WI38 (cell line): ENCODE measurements around the gene IPO5.

ENCODE experiments used
- H3K4me3 ChIP-seq: 2 replicates; pipeline ENCODE4 v1.5.1; 2011; ENCODE audit warnings: low read depth, mild to moderate bottlenecking, control low read depth, low read length
- TF ChIP-seq, protein P1 (sequence below): IDR thresholded peaks from 2 replicates; pipeline ENCODE4 v1.5.1; 2012; ENCODE audit warnings: low read depth, mild to moderate bottlenecking, control low read depth, low read length

The IPO5 gene

DNA sequence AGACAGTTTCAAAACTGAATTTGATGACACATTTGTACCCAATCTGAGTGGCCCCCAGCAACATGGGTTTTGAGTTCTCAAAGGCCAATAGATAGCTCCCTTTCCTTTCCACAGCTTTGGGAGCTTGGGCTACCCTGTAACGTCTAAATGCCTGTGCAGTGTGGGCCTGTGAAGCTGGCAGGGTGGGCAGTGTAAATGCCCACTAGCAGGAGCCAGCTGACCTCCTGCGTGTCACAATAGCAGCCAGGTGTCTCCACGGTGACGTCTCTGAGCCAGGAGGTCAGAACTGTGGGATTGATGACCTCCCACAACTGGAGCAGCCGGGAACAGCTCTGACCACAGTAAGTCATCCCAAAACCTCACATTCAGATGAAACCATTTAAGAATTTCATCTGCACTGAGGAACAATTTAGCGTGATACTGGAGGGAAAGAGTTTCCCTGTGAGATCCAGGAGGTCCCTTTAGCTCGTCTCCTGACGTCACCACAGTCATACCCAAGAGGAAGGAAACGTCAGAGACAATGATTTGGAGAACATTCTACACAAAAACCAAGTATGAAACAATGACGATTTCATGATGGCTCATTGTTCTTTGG, at the start of gene IPO5:
IPO5 (plus strand) TSS at position 300 of the 595 bp plus-strand sequence. CDS start 23,022 bp downstream, outside the sequence.
- H3K4me3 ChIP-seq, result no peak within 1 kb of the TSS
- TF ChIP-seq, protein P1, sequence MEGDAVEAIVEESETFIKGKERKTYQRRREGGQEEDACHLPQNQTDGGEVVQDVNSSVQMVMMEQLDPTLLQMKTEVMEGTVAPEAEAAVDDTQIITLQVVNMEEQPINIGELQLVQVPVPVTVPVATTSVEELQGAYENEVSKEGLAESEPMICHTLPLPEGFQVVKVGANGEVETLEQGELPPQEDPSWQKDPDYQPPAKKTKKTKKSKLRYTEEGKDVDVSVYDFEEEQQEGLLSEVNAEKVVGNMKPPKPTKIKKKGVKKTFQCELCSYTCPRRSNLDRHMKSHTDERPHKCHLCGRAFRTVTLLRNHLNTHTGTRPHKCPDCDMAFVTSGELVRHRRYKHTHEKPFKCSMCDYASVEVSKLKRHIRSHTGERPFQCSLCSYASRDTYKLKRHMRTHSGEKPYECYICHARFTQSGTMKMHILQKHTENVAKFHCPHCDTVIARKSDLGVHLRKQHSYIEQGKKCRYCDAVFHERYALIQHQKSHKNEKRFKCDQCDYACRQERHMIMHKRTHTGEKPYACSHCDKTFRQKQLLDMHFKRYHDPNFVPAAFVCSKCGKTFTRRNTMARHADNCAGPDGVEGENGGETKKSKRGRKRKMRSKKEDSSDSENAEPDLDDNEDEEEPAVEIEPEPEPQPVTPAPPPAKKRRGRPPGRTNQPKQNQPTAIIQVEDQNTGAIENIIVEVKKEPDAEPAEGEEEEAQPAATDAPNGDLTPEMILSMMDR, result no peak

DNA sequence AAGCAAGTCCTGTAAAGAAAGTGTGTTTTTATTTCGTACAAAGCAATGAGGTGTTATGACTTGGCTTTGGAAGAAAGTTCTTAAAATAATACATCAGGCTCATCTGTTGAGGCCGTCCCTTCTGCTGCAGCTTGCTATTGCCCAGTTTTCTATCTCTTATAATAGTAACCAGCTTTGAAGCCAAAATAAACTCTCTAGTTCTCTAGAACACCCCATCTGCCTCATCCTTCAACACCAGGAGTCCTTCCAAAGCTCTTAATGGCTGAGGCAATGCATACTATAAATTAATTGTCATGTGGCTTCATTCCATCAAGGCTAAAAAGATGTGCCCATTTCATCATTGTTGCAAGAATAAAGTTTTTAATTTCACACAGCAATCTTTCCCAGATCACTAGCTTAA, 49.4 kb upstream of the IPO5 start:
- TF ChIP-seq, protein P1, result no peak
- H3K4me3 ChIP-seq, result no peak overlapping the region

DNA sequence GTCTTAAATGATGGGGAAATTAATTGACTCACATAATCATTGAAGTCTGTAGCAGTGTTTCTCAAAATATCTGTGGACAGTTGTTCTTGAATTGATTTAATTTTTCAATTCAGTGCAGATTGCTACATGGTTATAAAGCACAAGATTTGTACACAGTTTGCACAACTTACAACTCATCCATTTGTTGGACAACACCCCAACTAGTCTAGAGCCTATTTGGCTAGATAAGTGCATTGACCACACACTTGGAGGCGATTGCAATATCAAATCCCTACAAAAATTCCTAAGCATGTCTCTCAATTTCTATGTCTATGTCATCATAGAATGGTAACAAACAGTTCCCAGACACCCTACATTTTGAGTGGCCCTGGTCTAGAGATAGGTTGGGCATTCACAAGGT, 48.0 kb upstream of the IPO5 start:
- TF ChIP-seq, protein P1, result no peak
- H3K4me3 ChIP-seq, result no peak overlapping the region

DNA sequence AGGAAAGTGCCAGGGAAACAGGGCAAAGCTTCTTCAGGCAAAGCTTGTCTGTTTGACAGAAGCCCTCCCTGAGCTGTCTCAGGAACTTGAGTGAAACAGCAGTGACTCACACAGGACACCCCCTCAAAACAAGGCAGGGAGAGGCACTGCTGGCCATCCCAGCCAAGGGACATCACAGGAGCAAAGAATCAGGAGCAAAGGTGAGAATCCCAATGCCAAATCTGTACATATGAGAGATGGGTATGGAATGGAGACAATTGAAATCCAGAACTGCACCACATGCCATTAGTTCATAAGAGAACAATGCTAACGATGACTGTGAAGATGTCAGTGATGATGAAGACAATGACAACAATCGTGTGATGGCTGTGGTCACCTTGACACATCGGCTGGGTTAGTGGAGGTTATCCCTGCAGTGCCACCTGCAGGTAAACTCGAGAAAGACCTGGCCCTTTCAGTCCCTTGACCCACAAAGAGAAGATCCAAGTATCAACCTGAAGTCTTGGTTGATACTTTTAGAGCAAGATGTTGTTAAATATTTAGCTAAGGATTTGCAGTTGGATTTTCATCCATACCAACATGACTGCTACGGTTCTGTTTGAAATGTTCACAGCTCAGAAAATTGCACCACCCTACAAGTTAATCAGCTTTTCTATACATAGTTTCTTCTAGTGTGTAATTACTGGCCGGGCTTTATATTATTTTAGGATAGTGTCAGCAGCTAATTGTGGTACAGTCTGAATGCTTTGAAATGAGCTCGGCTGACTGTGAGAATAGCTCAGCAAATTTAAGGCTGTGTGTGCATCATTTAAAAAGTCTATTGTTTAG, 42.0 kb upstream of the IPO5 start:
- TF ChIP-seq, protein P1, result peak; percentile 38; the same call in 1 of the 2 replicates
- no peak overlapping the region for H3K4me3 ChIP-seq

DNA sequence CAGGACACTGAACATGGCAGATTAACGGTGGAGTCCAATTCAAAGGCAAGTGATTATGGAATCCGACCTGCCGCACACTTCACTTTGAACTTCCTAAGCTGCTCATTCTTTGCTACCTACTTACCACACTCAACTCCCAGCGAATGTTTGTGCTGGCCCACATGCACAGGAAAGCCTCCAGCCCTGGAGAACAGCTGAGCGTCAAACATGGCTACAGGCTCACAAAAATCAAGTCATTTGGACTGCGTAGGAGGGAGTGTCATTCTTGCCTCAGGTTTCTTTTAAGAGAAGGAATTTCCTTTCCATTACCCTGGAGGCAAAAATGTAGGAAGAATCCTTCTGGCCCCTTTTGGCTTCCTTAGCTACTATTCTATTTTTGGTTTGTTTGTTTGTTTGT, 41.3 kb upstream of the IPO5 start:
- H3K4me3 ChIP-seq, result no peak overlapping the region
- TF ChIP-seq, protein P1, result no peak

DNA sequence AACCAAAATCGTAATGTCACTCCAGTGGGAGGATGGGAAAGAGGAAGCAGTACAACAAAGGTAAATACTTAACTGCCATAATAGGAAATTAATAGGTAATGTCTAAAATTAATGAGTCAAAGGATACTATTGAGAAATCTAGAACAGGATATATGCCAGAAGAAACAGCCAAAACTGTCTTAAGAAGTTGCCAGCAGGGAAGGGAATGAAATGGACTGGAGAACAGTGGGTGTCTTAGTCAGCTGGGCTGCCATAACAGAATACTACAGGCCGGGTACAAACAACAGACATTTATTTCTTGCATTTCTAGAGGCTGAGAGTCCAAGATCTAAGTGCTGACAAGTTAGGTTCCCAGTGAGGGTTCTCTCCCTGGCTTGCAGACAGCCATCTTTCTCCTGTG, 40.3 kb upstream of the IPO5 start:
- TF ChIP-seq, protein P1, result no peak

DNA sequence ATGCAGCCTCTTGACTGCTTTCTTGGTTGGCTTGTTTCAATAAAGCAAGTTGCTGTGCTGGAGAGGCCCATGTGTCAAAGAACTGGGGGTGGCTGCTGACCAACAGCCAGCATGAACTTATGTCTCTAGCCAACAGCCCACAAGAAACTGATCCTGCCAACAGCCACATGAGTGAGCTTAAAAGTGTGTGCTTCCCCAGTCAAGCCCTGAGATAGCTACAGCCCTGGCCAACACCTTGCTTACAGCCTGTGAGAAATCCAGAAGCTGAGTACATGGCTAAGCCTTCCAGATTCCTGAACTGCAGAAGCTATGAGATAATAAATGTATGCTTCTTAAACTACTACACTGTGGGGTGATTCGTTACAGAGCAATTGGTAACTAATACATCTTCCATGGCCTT, 38.9 kb upstream of the IPO5 start:
- H3K4me3 ChIP-seq, result no peak overlapping the region
- TF ChIP-seq, protein P1, result no peak

More for the DNA sequence above, 40.3 kb upstream of the IPO5 start:
- no peak overlapping the region for H3K4me3 ChIP-seq
